ENCODE data around the gene AZGP1.

GRCh38 chr7:100017300-100017699 lies 41.5 kb upstream of the AZGP1 start:
- TF ChIP-seq CSDC2 (CRISPR knock-in tag; IDR thresholded peaks at IDR 0.05) (no peak), PATZ1 (CRISPR knock-in tag; IDR thresholded peaks at IDR 0.05; ENCODE audit: borderline replicate concordance) (no peak), RARB (CRISPR knock-in tag; IDR thresholded peaks at IDR 0.05) (no peak), CSRNP3 (CRISPR knock-in tag; IDR thresholded peaks at IDR 0.05) (no peak), ZC3H10 (CRISPR knock-in tag; IDR thresholded peaks at IDR 0.05) (no peak), ESRRG (CRISPR knock-in tag; IDR thresholded peaks at IDR 0.05) (no peak), ISL1 (CRISPR knock-in tag; IDR thresholded peaks at IDR 0.05) (no peak), ZFP30 (CRISPR knock-in tag; IDR thresholded peaks at IDR 0.05) (no peak), ARNTL (CRISPR knock-in tag; IDR thresholded peaks at IDR 0.05; ENCODE audit: borderline replicate concordance, low read depth) (no peak)
